GM11168 (cell line): ENCODE measurements around the gene MPZL1.

Experiments used
- in situ Hi-C: fragments of 300-500 bp; cut with MboI; formaldehyde crosslinking; loops from one replicate; pipeline ENCODE4 v1.12.0; 2022; ENCODE audit warnings: low sequenced_read_pairs; ENCODE audit not compliant: unreplicated experiment

Gene MPZL1

GRCh38 chr1:167721617-167722151, at the start of gene MPZL1:
TSS of gene MPZL1 (plus strand) at chr1:167721982. CDS start at chr1:167722152, 170 bp downstream.
- in situ Hi-C loops, result no loop called here

GRCh38 chr1:167672831-167673230, 49.0 kb upstream of the MPZL1 start:
- in situ Hi-C loops, result no loop called here

GRCh38 chr1:167673265-167673664, 48.5 kb upstream of the MPZL1 start:
- in situ Hi-C loops, result no loop called here

- in situ Hi-C loops, result no loop called here
Observed at GRCh38 chr1:167674156-167674555, 47.6 kb upstream of the MPZL1 start.

DNA sequence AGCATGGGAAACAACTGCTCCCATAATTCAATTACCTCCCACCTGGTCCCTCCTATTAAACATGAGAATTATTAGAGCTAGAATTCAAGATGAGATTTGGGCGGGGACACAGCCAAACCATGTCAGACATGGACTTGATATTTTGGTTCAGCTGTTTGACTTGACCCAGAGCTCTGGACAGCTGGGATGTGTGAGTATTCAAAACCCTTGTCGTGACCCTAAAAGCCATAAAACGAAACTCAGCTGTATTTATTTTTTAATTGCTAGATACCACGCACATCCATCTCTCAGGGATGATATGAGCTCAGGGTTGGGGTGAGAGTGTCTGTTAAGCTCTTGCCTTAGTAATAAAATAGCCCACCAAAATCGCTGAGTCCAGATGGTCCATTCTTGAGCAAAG, 46.3 kb upstream of the MPZL1 start:
- in situ Hi-C loops, result no loop called here

DNA sequence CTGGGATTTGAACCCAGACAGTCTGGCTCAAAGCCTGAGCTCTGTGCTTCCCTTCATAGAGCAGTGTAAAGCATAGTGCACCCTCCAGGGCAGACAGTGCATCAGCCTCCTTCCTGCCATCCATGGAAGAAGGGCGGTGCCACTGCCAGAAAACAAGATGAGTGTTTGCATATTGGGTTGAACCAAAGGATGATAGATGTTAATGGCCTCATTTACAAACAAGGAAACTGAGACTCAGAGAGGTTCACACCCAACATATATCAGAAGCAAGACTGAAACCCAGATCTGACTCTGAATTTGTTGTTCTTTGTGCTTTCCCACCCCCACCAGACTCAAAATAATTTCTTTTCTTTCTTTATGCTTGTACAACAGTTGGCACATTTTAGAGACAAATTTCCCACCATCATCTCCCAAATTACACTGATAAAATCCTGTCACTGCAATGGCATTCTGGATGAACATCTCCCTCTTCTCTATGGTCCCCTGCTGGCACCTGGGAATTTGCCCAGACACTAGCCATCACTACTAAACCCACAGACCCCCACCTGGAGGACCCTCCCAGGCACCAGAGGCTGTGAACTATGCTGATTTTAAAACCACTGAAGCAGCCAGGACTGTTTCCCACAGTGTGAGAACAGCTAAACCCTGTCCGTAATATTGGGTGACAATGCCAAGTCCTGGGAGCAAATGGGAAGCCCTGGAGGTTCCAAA, 45.4 kb upstream of the MPZL1 start:
- in situ Hi-C loops, result no loop called here

DNA sequence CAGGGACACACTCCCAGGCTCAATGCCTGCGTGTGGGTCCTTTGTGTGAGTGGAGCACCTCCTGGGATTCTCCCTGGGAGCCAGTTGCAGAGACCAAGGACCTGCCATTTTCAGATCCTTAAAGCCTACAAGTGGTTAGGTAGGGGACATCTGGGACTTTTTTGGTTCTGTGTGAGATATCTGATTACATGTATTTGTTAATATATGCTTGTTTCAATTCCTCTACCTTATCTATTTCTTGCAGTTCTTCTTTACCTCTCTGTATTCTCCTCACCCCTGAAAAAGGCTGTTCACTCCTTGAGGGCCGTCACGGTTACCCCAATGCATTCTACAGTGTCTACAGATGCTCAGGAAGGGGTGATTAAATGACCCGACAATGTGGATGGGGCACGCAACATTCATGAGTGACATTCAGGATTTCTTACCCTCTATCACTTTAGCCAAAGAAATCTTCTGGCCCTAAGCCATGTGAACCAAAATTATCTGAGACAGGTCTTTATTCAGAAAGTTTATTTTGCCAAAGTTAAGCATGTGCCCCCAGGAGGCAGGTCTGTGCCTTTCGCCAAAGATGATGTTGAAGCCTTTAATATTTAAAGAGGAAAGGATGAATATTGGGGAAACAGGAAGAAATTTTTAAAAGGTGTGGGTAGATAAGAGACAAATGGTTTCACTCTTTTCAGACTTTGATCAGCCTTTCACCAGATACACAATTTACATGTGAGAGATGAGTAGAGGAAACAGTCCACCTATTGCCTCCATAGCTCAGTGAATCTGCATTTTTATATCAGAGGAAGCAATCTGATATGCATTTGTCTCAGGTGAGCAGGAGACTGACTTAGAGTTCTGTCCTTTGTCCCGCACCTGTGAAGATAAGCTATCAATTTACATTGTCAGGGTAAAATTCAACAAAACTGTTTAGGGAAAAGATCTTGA, 44.6 kb upstream of the MPZL1 start:
- in situ Hi-C loops, result no loop called here

DNA sequence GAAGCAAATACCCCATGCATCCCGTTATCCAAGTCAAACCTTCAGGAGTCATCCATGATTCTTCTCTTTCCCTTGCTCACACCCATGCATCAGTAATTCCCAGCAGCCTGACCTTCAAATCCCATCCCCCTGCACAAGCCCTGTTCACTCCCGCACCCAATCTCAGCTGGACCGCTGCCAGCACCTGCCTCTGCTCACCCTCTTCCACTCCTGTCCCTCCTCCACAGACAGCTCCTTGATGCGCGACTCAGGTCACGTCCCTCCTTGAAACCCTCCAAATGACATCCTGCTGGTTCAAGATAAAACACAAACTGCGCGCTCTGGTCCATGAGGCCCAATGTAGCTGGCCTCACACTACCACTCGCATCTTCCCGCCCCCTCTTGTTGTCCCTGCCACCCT, 43.4 kb upstream of the MPZL1 start:
- in situ Hi-C loops, result no loop called here

DNA sequence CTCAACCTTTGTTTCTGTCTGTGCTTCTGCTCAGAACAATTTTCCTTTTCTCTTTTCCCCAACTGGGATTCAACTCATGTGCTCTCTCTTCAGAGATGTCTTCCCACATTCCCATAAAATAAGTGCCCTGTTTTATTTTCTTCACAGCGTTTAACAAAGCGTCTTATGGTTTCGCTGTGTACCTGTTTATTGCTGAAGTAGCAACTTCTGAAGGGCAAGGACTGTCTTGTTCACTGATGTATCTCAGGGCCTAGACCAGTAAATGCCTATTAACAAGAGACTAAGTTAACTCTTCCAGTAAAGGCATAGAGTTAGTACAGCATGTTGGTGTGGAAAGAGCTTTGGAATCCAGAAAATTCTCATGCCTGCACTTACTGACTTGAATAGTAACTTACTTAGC, 42.9 kb upstream of the MPZL1 start:
- in situ Hi-C loops, result no loop called here

- in situ Hi-C loops, result no loop called here
Observed at GRCh38 chr1:167679714-167680113, 42.1 kb upstream of the MPZL1 start.

DNA sequence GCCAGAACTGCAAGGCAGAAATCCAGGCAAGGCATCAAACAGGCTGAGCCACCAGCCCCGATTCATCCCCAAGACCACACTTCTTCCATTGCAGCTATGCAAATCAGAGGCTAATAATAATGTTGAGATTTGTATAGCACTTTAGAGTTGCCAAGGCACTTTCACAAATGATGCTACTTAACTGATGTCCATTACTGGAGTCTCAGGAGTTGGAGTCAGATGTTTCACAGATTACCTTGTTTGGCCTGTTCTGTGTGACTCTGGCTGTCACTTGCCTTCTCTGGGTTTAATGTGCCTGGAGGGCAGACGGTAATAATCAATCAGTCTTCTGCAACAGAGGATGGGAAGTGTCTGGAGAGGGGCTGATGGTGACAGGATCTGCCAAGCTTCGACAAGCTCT, 40.8 kb upstream of the MPZL1 start:
- in situ Hi-C loops, result no loop called here

DNA sequence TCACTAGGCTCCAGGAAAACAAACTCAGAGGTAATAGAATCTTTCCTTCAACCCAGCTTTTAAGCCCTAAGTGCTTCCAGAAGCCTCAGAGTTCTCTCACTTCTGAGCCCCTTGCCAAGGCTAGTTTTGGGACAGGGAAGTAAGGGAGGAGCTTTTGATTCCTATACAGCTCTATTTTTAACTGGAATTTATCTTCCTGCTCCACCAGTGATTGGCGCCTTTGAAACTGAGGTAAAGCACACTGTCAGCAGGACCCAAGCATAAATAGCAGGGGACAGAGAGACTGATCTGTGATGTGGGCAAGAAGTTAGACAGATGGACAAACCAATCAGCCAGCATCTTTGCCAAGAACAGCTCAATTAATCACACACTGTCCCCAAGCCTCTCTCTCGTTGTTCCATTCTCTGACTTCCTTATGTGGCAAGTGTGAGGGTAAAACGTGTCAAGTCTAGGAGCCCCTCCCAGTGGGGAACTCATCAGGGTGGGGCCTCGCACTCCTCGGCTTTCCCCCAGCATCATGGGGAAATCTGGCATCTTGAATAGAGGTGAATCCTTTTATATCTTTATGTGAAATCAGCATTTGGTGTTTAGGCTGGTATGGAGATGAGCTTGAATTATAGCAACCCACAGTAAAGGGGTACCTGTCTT, 40.2 kb upstream of the MPZL1 start:
- in situ Hi-C loops, result no loop called here

DNA sequence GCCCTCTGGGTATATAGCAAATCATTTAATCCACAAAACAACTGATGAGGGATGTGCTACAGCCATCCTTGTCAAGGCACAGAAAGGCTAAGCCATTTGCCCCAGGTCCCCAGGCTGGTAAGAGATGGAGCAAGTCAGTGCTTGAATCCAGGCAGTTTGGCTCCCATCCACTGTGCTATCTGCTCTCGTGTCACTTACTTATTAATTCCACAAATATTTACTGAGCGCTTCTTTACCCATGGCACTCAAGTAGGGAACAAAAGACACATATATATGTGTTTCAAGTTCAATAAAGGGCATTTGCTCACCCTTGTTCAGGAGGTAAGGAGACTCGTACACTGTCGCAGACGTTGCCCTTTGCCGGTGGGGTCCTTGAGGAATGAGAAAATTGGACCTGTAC, 38.6 kb upstream of the MPZL1 start:
- in situ Hi-C loops, result no loop called here

- in situ Hi-C loops, result no loop called here
Observed at GRCh38 chr1:167683641-167684502, 37.9 kb upstream of the MPZL1 start.

GRCh38 chr1:167685844-167686243, 35.9 kb upstream of the MPZL1 start:
- in situ Hi-C loops, result loop anchor here (5.0 kb wide), 1 partner anchor 84 kb away; no protein-coding TSS in a partner anchor

- in situ Hi-C loops, result loop anchor here (5.0 kb wide), 1 partner anchor 86 kb away; no protein-coding TSS in a partner anchor
Observed at GRCh38 chr1:167687919-167688519, 33.8 kb upstream of the MPZL1 start.

GRCh38 chr1:167689567-167689920, 32.2 kb upstream of the MPZL1 start:
- in situ Hi-C loops, result loop anchor here (5.0 kb wide), 1 partner anchor 87 kb away; no protein-coding TSS in a partner anchor

DNA sequence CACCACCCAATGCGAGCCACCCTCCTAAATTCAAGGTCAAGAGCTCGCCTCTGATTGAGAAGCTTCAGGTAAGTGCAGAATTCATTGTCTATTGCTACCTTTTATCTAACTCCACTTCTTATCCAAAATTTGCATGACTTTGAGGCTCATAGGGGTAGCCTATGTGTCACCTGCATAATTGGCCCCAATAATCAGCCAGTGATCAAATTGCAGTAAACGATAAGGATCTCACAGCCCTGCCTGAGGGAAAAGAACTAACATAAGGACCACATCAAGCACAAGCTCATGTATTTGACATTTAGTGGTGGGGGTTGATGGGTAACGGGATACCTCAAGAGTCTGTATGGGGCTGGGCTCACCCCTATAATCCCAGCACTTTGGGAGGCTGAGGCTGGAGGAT, 31.7 kb upstream of the MPZL1 start:
- in situ Hi-C loops, result no loop called here

- in situ Hi-C loops, result no loop called here
Observed at GRCh38 chr1:167693425-167694045, 28.2 kb upstream of the MPZL1 start.
